ENCODE data around the gene SMURF2. TPM values are rescaled to one million over a fixed set of nuclear protein-coding genes. Genes with fewer than 3 reads are reported as not detected.

SMURF2 gene
- total and polyA plus RNA-seq, 10 of the 15 experiments (the other 5 are each of a cell fraction or from before 2014, with no cell fraction given), result 2.8 to 13.4 (median 7.5) TPM

GRCh38 chr17:64505340-64506200 is 156.5 kb downstream of the SMURF2 start (continued):
- TF ChIP-seq ELK1 (IDR thresholded peaks at IDR 0.05; ENCODE audit: low read depth, low read length) (0 out of 2 replicates have a peak, but pooled peaks have one; percentile 44), ATF3 (IDR thresholded peaks at IDR 0.05; ENCODE audit: borderline replicate concordance, extremely low read depth, low read depth, low read length) (no peak), MXI1 (IDR thresholded peaks at IDR 0.05; ENCODE audit: low read depth, low read length) (peak; percentile 86), SUZ12 (IDR thresholded peaks at IDR 0.05; ENCODE audit: unreplicated experiment) (no peak), RELA (IDR thresholded peaks at IDR 0.05; ENCODE audit: borderline replicate concordance, partially characterized antibody) (no peak), ETV6 (conservative IDR thresholded peaks at IDR 0.05 in 1 of 2, IDR thresholded peaks at IDR 0.05 in 1 of 2; ENCODE audit: borderline replicate concordance in 1 of 2, low read depth in 1 of 2) (no peak), SP1 (IDR thresholded peaks at IDR 0.05; ENCODE audit: low read depth, low read length) (no peak), HCFC1 (IDR thresholded peaks at IDR 0.05; ENCODE audit: low read length) (no peak), MEF2B (IDR thresholded peaks at IDR 0.05; ENCODE audit: partially characterized antibody, poor library complexity, severe bottlenecking) (no peak), YBX1 (IDR thresholded peaks at IDR 0.05) (0 out of 2 replicates have a peak, but pooled peaks have one; percentile 52), HSF1 (IDR thresholded peaks at IDR 0.05; ENCODE audit: low read depth, low read length) (no peak)
- TF ChIP-seq, protein P1, sequence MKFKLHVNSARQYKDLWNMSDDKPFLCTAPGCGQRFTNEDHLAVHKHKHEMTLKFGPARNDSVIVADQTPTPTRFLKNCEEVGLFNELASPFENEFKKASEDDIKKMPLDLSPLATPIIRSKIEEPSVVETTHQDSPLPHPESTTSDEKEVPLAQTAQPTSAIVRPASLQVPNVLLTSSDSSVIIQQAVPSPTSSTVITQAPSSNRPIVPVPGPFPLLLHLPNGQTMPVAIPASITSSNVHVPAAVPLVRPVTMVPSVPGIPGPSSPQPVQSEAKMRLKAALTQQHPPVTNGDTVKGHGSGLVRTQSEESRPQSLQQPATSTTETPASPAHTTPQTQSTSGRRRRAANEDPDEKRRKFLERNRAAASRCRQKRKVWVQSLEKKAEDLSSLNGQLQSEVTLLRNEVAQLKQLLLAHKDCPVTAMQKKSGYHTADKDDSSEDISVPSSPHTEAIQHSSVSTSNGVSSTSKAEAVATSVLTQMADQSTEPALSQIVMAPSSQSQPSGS (IDR thresholded peaks at IDR 0.05; ENCODE audit: low read length), result no peak
- TF ChIP-seq, protein P2, sequence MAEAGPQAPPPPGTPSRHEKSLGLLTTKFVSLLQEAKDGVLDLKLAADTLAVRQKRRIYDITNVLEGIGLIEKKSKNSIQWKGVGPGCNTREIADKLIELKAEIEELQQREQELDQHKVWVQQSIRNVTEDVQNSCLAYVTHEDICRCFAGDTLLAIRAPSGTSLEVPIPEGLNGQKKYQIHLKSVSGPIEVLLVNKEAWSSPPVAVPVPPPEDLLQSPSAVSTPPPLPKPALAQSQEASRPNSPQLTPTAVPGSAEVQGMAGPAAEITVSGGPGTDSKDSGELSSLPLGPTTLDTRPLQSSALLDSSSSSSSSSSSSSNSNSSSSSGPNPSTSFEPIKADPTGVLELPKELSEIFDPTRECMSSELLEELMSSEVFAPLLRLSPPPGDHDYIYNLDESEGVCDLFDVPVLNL (IDR thresholded peaks at IDR 0.05; ENCODE audit: low read depth, low read length), result no peak
- TF ChIP-seq, protein P3, sequence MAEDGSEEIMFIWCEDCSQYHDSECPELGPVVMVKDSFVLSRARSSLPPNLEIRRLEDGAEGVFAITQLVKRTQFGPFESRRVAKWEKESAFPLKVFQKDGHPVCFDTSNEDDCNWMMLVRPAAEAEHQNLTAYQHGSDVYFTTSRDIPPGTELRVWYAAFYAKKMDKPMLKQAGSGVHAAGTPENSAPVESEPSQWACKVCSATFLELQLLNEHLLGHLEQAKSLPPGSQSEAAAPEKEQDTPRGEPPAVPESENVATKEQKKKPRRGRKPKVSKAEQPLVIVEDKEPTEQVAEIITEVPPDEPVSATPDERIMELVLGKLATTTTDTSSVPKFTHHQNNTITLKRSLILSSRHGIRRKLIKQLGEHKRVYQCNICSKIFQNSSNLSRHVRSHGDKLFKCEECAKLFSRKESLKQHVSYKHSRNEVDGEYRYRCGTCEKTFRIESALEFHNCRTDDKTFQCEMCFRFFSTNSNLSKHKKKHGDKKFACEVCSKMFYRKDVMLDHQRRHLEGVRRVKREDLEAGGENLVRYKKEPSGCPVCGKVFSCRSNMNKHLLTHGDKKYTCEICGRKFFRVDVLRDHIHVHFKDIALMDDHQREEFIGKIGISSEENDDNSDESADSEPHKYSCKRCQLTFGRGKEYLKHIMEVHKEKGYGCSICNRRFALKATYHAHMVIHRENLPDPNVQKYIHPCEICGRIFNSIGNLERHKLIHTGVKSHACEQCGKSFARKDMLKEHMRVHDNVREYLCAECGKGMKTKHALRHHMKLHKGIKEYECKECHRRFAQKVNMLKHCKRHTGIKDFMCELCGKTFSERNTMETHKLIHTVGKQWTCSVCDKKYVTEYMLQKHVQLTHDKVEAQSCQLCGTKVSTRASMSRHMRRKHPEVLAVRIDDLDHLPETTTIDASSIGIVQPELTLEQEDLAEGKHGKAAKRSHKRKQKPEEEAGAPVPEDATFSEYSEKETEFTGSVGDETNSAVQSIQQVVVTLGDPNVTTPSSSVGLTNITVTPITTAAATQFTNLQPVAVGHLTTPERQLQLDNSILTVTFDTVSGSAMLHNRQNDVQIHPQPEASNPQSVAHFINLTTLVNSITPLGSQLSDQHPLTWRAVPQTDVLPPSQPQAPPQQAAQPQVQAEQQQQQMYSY (CRISPR knock-in tag; IDR thresholded peaks at IDR 0.05), result no peak
- TF ChIP-seq, protein P4, sequence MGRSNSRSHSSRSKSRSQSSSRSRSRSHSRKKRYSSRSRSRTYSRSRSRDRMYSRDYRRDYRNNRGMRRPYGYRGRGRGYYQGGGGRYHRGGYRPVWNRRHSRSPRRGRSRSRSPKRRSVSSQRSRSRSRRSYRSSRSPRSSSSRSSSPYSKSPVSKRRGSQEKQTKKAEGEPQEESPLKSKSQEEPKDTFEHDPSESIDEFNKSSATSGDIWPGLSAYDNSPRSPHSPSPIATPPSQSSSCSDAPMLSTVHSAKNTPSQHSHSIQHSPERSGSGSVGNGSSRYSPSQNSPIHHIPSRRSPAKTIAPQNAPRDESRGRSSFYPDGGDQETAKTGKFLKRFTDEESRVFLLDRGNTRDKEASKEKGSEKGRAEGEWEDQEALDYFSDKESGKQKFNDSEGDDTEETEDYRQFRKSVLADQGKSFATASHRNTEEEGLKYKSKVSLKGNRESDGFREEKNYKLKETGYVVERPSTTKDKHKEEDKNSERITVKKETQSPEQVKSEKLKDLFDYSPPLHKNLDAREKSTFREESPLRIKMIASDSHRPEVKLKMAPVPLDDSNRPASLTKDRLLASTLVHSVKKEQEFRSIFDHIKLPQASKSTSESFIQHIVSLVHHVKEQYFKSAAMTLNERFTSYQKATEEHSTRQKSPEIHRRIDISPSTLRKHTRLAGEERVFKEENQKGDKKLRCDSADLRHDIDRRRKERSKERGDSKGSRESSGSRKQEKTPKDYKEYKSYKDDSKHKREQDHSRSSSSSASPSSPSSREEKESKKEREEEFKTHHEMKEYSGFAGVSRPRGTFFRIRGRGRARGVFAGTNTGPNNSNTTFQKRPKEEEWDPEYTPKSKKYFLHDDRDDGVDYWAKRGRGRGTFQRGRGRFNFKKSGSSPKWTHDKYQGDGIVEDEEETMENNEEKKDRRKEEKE (IDR thresholded peaks at IDR 0.05), result no peak
